AG04450 (cell line): Measurements from ENCODE around the gene CD28. TPM values are rescaled to one million over a fixed set of nuclear protein-coding genes. Genes with fewer than 3 reads are reported as not detected.

ENCODE experiments used
- CTCF ChIA-PET: fragments of 300-600, 350-600 bp; formaldehyde crosslinking; extraction: SDS; loops from one replicate; lab custom pipeline; 2022; ENCODE audit warnings: antibody characterized with exemption, inconsistent platforms; lab: Charles Lee
- POLR2A ChIA-PET: fragments of 350-600 bp; formaldehyde crosslinking; extraction: SDS; loops from one replicate; lab custom pipeline; 2021; ENCODE audit warnings: antibody characterized with exemption, inconsistent platforms; lab: Yijun Ruan, JAX
- DNase-seq: peaks from one replicate; pipeline ENCODE4 v3.0.0-alpha.2; 2011; ENCODE audit warnings: low read depth, low spot score
- H3K27ac ChIP-seq: one replicate; pipeline ENCODE4 v1.5.1; 2012; ENCODE audit warnings: low read depth, low read length, control low read depth
- H3K27me3 ChIP-seq: one replicate; pipeline ENCODE4 v1.6.0; 2012; ENCODE audit warnings: low read length; ENCODE audit not compliant: control insufficient read depth, insufficient read depth
- H3K4me3 ChIP-seq: 2 replicates; pipeline ENCODE4 v1.5.1; 2011; ENCODE audit warnings: mild to moderate bottlenecking, low read depth, low read length, control low read depth
- H3K9me3 ChIP-seq: 2 replicates; pipeline ENCODE4 v1.5.1; 2012; ENCODE audit warnings: low read length; ENCODE audit not compliant: control insufficient read depth, insufficient read depth
- CTCF ChIP-seq: IDR thresholded peaks from 2 replicates; pipeline ENCODE4 v1.5.1; 2011; ENCODE audit warnings: low read depth, low read length, control low read depth, inconsistent platforms
- polyA plus RNA-seq: library from polyadenylated mRNA; depleted of rRNA; stranded (reverse); fragments of >200 nt; gene quantifications from 2 replicates; pipeline ENCODE4 v1.2.3, GENCODE V29; 2011

Gene CD28
- polyA plus RNA-seq, 1 experiment: not detected

GRCh38 chr2:203711399-203711798, 5.0 kb downstream of the CD28 start:
- H3K4me3 ChIP-seq: no peak overlapping the region
- DNase-seq: no peak
- H3K27ac ChIP-seq: no peak overlapping the region
- TF ChIP-seq CTCF: no peak
- no peaks in the 10 kb centered on the region for H3K9me3 ChIP-seq
- ChIA-PET CTCF (no interaction called here), POLR2A (no interaction called here)
- H3K27me3 ChIP-seq: no peaks in the 10 kb centered on the region

GRCh38 chr2:203713381-203713780, 6.9 kb downstream of the CD28 start:
- ChIA-PET CTCF (no interaction called here), POLR2A (no interaction called here)
- Histone ChIP-seq H3K27ac (no peak overlapping the region), H3K9me3 (no peaks in the 10 kb centered on the region), H3K27me3 (no peaks in the 10 kb centered on the region), H3K4me3 (no peak overlapping the region)
- TF ChIP-seq CTCF: no peak
- no peak for DNase-seq

GRCh38 chr2:203714112-203714511, 7.7 kb downstream of the CD28 start:
- CTCF ChIA-PET: no interaction called here
- no peak for DNase-seq
- H3K4me3 ChIP-seq: no peak overlapping the region
- no peaks in the 10 kb centered on the region for H3K9me3 ChIP-seq
- POLR2A ChIA-PET: no interaction called here
- no peaks in the 10 kb centered on the region for H3K27me3 ChIP-seq
- no peak overlapping the region for H3K27ac ChIP-seq
- no peak for TF ChIP-seq CTCF

- no peak overlapping the region for H3K4me3 ChIP-seq
- ChIA-PET CTCF (no interaction called here), POLR2A (no interaction called here)
- H3K27ac ChIP-seq: no peak overlapping the region
- H3K27me3 ChIP-seq: no peaks in the 10 kb centered on the region
- no peak for DNase-seq
- no peak for TF ChIP-seq CTCF
- H3K9me3 ChIP-seq: no peaks in the 10 kb centered on the region
Observed at GRCh38 chr2:203715744-203716143, 9.3 kb downstream of the CD28 start.

GRCh38 chr2:203718087-203718486, 11.6 kb downstream of the CD28 start:
- Histone ChIP-seq H3K27ac (no peak overlapping the region), H3K4me3 (no peak overlapping the region), H3K27me3 (no peaks in the 10 kb centered on the region), H3K9me3 (no peaks in the 10 kb centered on the region)
- ChIA-PET POLR2A (no interaction called here), CTCF (no interaction called here)
- TF ChIP-seq CTCF: no peak
- DNase-seq: no peak
